ENCODE data around the gene STARD10. TPM values are rescaled to one million over a fixed set of nuclear protein-coding genes. Genes with fewer than 3 reads are reported as not detected.
A peak's percentile ranks its signal among the peaks of the same experiment; 100 is the strongest.

STARD10 gene
- total RNA-seq, 2 donors from 2014 or later: 87.4 to 93.9 TPM

- intact Hi-C loops (cut with DNase I): no loop called here
- peak; percentile 45 for DNase-seq
- ATAC-seq: peak; percentile 24 to 38
These were observed 52.4 kb downstream of the STARD10 start for GRCh38 chr11:72741429-72741833.

DNA sequence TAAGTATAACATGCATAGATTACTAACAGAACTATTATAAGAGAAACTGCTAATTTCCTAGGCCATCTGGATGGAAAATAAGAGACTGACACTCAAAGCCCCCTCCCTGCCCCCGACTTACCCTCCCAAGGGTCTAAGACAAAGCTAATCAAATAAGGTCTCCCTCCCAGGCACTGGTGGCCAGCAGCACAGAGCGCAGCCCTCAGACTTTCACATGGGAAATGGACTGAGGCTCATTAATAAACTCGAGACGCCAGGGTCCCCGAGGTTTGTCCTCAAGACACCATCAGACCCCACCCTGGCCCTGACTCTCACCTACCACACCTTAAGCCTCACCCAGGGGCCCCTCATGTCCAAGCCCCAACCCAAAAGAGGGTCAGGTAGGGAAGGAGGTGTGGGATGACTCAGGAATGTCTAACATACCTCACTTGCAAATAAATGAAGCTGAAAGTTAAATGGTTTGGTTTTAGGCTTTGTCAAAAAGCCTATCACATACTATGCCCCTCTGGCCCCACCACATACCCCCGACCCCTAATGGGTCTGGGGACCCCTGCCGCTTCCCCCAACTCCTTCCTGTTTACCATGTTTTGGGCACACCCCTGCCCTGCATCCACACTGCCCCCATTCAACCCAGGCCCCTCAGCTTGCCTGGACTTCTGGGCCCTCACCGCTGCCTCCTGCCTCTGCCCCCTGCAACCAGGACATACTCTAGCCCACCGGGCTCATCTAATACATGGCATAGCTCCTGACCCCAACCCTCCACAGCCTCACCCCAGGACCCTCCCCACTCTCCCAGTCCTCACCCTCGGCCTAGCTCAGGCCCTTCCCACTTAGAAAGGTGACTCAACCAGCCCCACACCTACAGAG lies 53.1 kb downstream of the STARD10 start:
- intact Hi-C loops (cut with DNase I): no loop called here
- DNase-seq: peak; percentile 18
- no peak for ATAC-seq

- intact Hi-C loops (cut with DNase I): no loop called here
- DNase-seq (no peak), ATAC-seq (no peak)
These were observed 53.8 kb downstream of the STARD10 start for GRCh38 chr11:72740060-72740424.

DNA sequence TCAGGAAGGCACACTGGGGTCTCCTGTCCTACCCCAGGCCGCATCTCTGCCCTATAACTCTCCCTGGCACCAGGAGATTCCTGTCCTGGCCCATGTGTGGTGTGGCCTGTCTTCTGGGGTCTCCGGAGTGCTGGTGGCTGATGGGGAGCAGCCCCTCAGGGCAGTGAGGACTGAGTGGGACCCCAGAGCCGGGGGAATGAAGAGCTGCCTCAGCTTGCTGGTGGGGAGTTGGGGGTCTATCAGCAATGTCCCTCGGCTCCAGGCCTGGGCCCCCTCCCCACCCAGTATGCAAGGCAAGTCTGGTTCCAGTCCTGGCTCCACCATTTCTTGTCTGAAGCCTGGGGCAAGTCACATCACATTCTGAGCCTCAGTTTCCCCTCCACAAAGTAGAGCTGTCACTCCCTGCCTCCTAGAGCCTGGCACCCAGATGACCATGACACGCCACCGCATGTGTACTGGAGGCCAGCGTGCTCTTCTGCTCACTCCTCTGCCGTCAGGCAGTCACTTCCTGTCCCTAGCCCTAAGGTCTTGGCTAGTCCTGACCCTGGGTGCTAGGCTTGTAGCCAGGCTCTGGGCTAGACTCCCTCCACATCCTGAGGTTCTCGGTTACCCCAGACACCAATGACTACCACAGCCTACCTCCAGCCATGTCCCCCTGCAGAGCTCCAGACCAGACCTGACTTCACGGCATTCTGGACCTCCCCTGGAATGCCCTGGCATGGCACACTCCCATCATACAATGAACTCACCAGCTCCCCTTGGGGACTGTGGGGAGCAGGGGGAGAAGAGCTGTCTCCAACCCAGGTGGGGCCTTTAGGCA lies 54.4 kb downstream of the STARD10 start:
- DNase-seq: peak; percentile 30
- intact Hi-C loops (cut with DNase I): no loop called here
- ATAC-seq: peak in 1 of 2 donors; percentile 9

DNA sequence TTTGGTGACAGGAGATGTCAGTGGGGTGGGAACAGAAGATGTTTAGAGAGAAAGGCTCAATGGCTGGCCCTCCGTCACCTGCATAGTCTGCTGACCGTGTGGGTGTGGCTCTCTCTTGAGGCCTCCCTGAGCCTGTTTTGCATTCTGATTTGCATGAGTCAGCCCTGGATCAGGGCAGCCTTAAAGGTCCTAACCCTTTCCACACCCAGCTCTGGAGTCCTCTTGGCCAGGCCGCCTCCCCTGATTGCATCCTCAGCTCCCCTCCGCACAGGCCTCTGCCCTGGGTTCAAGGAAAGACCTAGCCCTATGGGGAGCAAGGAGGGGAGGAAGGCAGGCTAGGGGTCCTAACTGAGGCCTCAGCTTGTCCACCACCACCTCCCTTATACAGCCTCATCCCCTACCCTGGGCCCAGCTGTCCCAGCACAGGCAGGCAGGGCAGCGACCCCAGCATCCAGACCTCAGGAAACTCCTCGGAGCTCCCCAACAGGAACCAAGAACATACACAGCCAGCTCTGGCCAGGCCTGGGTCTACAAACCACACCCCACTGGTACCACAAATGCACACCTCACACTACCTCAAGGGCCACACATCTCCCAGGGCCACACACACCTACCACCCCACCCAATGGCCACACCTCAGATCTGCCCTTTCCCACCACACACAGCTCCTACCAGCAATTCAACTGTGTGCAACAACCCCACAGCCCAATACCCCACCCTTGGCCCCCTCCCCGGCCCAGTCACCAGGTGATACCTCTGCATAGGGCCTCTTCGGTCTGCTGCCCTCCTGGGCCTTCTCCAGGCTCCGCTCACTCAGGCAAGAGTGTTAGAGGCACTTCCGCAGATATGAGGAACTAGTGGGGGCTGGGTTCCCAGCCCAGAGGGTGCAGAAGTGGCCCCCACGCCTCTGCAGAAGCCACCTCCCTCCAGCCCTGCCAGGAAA lies 55.4 kb downstream of the STARD10 start:
- ATAC-seq (peak in 1 of 2 donors; percentile 25), DNase-seq (peak; percentile 48)
- intact Hi-C loops (cut with DNase I): no loop called here

GRCh38 chr11:72737336-72737735 lies 56.5 kb downstream of the STARD10 start:
- intact Hi-C loops (cut with DNase I): no loop called here
- ATAC-seq: no peak
- DNase-seq: no peak

GRCh38 chr11:72736452-72737069 lies 57.3 kb downstream of the STARD10 start:
- DNase-seq: peak; percentile 62
- peak; percentile 53 to 54 for ATAC-seq
- intact Hi-C loops (cut with DNase I): no loop called here

DNA sequence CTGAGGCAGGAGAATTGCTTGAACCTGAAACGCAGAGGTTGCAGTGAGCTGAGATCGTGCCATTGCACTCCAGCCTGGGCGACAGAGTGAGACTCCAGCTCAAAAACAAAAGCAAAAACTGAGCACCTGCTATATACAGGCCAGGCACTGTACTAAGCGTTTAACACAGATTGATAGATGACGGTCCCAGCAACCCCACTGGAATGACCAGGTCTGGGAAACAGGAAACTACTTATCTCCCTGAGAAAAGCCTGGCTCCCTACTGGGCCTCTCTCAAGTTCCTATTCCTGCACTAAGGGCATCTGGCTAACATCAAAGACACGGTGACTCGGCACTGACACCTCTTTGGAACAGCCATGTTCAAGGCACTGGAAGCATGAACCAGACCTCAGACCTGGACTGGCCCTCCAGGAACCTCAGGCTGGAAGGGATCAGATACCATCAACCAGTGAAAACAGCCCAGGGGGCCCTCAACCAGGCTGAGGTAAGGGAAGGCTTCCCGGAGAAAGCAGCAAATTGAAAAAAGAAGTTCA lies 58.3 kb downstream of the STARD10 start:
- DNase-seq (peak; percentile 70), ATAC-seq (peak; percentile 73)
- intact Hi-C loops (cut with DNase I): no loop called here

DNA sequence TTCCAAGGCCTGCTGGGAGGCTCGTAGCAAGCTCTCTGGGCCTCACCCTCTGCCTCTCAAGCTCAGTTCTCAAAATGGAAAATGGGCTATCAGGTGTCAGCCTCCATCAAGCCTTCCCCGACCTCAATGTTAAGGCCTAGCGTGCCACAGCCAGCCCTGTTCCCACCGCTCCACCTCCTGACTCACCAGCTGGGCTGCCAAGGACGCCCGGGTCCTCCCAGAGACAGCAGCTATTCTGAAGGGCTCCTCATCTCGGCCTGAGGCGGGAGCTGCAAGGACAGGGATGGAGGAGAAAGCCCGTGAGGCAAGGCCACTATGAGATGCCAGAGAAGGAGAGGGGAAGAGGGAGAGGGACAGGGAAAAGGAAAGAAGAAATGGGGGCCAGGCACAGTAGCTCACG lies 61.5 kb downstream of the STARD10 start:
- intact Hi-C loops (cut with DNase I): no loop called here
- DNase-seq (no peak), ATAC-seq (no peak)

- ATAC-seq: no peak
These were observed 63.1 kb downstream of the STARD10 start for GRCh38 chr11:72730737-72731136.

GRCh38 chr11:72730243-72730642 lies 63.6 kb downstream of the STARD10 start:
- no peak for ATAC-seq
- DNase-seq: no peak
- intact Hi-C loops (cut with DNase I): no loop called here

More at GRCh38 chr11:72730737-72731136, 63.1 kb downstream of the STARD10 start:
- no peak for DNase-seq
- intact Hi-C loops (cut with DNase I): no loop called here

GRCh38 chr11:72727521-72727920 lies 66.3 kb downstream of the STARD10 start:
- no peak for ATAC-seq
- intact Hi-C loops (cut with DNase I): loop anchor here (5.0 to 10.0 kb wide), 4 partner anchors 65 to 515 kb away; partner anchors contain the start of genes ATG16L2 (in 1 of the 2) and STARD10 (in 1 of the 2)

GRCh38 chr11:72726266-72727220 lies 67.3 kb downstream of the STARD10 start:
- ATAC-seq (no peak), DNase-seq (no peak)
- intact Hi-C loops (cut with DNase I): loop anchor here (5.0 to 10.0 kb wide), 4 partner anchors 66 to 516 kb away; partner anchors contain the start of genes ATG16L2 (in 1 of the 2) and STARD10 (in 1 of the 2)

More at GRCh38 chr11:72727521-72727920, 66.3 kb downstream of the STARD10 start:
- no peak for DNase-seq

GRCh38 chr11:72725724-72726028 lies 68.2 kb downstream of the STARD10 start:
- DNase-seq (no peak), ATAC-seq (no peak)
- intact Hi-C loops (cut with DNase I): loop anchor here (1.0 to 10.0 kb wide), 5 partner anchors 67 to 517 kb away; partner anchors contain the start of genes ATG16L2 (in 1 of the 2) and STARD10 (in 1 of the 2)

DNA sequence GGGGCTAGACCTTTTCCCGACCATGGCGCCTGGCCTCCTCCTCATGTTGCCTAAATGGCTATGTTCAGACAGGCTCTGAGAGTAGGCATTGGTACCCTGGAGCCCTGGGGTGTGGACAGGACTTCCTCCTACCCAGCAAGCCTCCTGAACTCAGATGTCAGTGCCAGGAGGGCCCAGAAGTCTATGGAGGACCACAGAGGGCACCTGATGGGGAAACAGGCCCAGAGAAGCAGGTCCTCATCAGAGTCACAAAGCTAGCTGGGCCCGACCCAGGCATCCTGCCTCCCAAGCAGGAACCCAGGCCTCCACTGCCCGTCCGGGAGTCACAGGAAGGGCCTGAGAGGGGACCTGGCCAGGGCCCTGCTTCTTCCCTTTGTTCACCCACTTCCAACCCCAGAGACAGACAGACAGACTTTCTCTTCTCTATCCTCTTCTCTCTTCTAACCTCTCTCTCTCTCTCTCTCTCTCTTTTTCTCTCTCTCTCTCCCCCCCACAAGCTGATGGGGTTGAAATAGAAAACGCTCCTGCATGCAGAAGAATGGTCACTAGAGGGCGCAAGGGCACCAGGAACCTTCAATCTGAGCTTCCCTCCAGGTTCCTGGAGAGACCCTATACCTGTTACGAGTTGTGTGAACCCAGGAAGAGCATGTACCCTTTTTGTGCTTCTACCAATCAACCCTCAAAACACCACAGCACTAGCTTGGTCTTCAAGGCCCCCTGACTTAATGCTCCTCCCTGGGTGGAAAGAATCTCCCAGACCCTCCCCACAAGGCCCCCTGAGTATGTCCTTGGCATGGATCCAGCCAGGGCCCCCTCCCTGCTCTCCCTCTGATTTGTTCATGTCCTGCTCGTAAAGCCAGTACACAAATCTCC lies 68.8 kb downstream of the STARD10 start:
- ATAC-seq: peak in 1 of 2 donors; percentile 12
- intact Hi-C loops (cut with DNase I): loop anchor here (1.0 to 10.0 kb wide), 5 partner anchors 67 to 517 kb away; partner anchors contain the start of genes ATG16L2 (in 1 of the 2) and STARD10 (in 1 of the 2)

GRCh38 chr11:72724021-72724551 lies 69.8 kb downstream of the STARD10 start:
- ATAC-seq (no peak), DNase-seq (no peak)
- intact Hi-C loops (cut with DNase I): loop anchor here (10.0 kb wide), 1 partner anchor 451 kb away; no protein-coding TSS in a partner anchor

More for the DNA sequence above, 68.8 kb downstream of the STARD10 start:
- peak; percentile 75 for DNase-seq

Measured in left cardiac atrium (tissue), 4 donors.